ENCODE measurements around the gene CCDC107.

Gene CCDC107

GRCh38 chr9:35686222-35687203 lies 28.4 kb downstream of the CCDC107 start:
- DNase-seq, result no peak

DNA sequence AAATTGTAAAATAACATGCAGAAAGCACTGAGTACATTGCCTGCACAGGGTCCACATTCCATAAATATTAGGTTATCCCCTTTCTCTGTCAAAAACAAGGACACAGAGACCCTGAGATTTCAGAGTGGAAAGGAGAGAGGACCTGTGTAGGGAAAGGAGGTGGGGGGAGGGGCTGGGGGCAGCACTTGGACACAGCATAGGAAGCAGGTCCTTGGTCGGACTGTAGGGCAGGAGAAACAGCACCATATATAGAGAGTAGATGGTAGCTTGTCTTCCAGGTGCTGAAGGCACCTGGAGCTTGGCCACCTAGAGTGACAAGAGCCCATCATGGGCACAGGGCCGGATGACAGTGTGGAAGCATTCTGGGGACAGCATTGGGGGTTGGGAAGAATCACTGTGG lies 29.2 kb downstream of the CCDC107 start:
- DNase-seq, result no peak

DNA sequence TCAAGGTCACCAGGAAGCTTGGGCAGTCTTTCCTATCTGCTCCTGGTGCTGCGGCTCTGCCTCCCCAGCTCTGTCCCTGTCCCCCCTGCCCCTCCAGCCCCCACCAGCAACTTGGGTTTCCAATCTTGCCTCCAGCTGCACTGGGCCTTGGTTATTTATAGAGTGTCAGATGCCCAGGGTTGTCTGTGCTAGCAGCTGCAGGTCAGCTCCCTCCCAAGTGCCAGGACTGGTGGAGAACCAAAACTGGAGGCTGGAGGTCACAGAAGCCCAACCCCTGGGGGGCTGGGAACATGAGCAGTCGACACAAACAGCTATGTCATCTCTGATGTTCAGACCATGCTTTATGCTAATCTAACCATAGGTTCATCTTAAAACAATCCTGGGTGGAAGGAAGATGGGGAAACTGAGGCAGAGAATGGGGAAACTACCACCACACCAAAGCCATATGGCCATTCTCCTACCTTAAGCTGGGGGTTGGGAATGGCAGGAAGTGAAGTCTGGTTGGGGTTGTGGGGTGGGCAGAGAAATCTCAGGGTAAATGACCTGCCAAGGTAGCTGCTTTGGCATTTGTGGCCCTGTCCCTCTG lies 30.0 kb downstream of the CCDC107 start:
- no peak for DNase-seq

DNA sequence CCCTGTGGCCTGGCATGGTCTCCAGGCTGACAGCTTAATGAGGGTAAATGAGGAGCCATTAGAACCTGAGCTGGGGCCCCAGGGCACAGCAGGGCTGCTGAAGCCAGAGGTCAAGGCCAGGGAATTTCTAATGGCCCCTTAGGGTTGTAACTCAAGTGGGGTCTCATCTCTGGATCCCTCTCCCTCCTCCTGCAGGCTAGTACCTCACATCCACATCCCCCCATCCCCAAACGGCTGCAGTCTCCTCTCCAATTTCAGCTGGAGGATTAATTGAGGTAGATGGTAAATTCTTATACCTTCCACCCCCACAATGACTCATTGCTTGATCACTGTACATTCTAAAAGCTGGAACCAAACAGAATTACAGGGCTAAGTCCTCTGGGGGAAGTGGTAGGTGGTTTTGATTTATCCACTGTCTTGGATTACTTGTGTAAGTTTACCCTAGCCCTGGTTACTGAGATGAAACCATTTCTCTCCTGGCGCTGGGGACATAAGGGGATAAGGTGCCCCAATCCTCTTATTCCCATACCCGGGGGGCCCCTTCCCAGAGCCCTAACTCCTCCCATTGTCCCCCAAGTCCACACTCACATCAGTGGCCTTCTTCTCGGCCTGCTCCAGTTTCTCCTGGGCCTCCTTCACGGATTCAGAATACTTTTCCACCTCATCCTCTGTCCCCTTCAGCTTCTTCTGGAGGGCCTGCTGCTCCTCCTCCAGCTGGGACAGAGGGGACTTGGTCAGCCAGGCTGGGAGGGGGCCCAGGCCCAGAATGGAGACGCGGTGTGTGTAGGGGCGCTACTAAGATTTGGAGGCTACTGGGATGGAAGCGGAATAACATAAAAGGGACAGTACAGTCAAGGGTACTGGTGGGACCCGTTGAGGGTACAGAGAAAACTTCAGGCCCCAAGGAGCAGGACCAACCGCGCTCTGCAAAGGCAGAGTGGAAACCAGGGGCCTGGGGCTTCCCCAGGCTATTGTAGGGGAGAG lies 30.8 kb downstream of the CCDC107 start:
- DNase-seq, result no peak

- peak; percentile 36 for DNase-seq
Observed at GRCh38 chr9:35689542-35690293, 31.6 kb downstream of the CCDC107 start, which contains the start of gene TPM2. TSS of gene TPM2 (minus strand) at chr9:35689925. CDS start at chr9:35689817, 108 bp downstream.

DNA sequence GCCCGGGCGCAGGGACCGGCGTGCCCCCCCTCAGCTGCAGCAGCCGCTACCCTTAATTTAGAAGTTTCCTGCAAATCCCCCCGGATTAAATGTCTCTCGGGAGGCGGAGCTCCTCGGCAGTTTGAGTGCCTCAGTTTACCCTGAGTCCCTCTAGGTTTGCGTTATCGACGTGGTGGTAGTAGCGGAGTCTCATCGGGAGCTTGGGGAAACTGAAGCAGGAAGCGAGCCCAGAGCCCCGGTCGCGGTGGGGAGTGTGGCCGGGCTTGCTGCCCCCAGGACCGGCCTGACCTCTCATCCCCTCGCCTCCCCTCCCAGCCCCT lies 32.2 kb downstream of the CCDC107 start:
- no peak for DNase-seq

DNA sequence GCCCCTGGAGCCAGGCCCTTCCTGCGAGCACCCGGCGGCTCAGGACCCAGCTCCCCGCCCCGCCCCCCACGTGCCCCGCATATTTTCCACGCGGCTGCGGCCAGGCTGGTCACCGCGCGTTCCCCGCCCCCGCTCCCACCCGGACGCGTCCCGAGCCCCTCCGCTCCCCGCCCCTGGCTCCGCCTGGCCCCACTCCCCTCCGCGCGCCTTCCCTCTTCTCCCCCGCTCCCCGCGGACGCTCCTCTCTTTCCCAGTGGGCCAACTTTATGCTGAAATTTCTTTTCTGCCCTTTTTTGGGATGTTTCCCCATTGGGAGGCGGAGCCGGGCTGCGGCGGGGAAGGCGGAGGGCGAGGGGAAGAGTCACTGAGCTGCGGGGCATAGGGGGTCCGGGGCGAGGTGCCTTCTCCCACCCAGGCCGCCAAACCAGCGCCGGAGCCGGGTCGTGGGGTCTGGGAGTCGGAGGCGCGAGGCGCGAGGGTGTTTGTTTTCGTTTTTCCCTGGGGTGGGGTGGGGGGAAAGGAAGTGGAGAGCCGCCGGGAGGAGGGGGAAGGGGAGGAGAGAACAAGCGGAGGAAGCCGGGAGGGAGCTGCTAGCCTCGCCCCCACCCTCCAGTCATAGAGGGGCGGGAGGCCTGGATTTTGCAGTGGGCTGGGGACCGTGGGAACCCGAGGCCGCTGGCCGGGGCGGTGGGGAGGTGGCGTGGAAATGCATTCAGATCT lies 32.7 kb downstream of the CCDC107 start:
- no peak for DNase-seq

DNA sequence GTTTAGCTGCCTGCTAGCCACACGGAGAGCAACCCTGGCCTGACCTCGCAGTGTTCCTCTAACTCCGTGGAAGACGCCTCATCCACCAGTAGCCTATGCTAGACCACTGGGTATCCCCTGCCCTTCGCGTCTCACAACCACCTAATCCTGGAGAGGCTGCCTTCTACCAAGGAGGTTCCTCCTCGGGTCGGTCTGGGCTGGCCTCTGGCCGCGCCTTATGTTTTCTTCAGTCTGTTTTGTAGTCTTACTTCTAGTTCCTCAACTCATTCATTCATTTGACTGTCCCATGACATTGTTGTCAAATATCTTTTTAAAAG lies 33.2 kb downstream of the CCDC107 start:
- DNase-seq, result no peak

DNA sequence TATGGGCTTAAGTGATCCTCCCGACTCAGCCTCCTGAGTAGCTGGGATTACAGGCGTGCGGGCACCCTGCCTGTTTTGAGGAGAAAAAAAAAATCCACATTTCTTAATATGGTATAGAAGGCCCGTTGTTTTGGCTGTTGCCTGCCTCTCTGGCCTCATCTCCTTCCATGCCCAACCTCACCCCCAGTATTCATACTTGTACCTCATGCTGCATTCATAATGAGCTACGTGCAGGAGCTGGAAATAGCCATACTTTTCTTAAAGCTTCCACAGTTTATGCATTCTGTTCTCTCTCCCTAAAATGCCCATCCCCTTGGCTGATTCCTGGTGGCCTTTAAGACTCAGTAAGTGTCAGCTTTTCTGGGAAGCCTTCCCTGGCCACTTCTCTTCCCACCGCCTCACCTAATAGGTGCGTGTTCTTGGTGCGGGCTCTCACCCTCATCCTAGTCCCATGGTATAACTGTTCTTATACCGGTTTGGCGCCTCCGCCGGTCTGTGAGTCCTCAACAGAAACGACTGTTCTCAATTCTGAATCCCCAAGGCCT lies 33.7 kb downstream of the CCDC107 start:
- DNase-seq, result no peak

- no peak for DNase-seq
Observed at GRCh38 chr9:35695943-35696401, 37.9 kb downstream of the CCDC107 start.

DNA sequence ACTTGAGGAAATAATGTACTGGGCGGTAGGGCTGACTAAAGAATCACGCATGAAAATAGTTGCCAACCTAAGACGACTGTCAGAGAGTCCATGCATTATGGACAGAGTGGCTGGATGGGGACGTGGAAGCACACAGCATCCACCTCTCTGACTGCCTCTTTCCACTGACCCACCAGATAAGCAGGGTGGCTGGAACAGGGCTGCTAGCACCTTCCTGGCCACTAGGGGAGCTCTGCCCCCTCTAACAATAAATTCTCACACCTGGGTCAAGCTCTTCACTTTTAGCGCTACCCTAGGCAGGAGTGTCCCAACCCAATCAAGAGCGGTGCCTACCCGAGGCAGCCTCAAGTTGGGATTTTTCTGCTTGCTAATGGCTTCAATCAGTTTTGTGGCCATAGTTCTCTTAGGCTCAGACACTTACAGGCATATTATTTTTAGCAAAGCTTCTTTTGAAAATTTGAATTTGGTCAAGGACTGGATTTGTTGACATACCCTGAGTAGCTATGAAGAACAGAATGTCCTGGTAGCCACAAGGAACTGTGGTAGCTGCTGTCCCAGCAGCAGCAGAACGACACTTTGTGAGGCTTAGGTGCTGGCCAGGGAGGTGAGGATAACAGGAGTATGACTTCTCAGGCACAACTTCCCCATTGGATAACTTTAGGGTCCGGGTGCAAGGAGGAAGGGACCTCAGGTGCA lies 38.6 kb downstream of the CCDC107 start:
- no peak for DNase-seq

DNA sequence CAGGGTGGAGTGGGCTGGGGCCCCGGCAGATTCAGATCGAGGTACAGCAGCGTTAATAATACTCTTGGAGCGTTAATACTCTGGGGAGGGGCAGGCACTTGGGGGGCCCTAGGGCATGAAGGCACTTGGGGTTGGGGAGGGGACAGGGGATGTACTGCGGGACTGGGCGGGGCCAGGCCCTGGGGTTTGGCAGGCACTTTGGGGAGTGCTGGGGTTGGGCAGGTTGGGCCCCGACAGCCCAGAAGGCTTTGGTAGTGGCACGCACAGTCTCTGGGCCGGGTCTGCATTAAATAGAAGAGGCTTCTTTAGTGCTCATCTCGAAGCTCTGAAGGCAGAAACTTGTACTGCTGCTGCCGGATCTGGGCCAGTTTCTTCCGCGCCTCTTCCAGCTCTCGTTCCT lies 39.4 kb downstream of the CCDC107 start:
- DNase-seq, result no peak

- no peak for DNase-seq
Observed at GRCh38 chr9:35698231-35698630, 40.1 kb downstream of the CCDC107 start.

DNA sequence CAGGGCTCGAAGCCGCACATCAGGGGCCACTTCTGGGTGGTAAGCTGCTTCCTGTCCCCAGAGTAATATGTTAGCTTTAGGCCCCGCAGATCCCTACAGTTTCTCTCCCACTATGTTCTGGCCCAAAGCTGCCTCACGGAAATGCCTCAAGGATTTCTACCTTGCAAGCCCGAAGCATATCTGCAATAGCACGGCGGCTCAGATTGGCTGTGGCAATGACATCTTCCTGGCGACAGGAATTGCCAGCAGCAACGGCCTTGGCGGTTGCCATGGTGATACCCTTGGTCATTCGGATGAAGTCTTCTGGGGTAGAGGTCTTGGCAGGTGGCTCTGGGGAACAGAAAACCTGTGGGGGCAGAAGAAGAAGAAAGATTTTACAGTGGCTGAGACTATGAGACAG lies 41.9 kb downstream of the CCDC107 start:
- DNase-seq, result no peak

- DNase-seq, result no peak
Observed at GRCh38 chr9:35700942-35701341, 42.9 kb downstream of the CCDC107 start.

DNA sequence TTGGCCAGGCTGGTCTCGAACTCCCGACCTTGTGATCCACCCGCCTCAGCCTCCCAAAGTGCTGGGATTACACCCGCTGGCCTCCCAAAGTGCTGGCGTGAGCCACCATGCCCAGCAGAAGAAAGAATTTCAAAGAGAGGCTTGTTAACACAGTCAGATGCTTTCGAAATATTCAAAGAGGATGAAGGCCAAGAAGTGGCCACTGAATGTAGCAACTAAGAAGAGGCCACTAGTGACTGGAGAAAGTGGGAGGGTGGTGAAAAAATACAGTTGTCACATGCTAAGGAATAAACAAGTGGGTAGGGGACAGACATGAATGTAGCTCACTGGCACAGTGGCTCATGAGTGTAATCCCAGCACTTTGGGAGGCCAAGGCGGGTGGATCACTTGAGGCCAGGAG lies 44.6 kb downstream of the CCDC107 start:
- DNase-seq, result no peak

- DNase-seq, result no peak
Observed at GRCh38 chr9:35703906-35704672, 46.0 kb downstream of the CCDC107 start.

DNA sequence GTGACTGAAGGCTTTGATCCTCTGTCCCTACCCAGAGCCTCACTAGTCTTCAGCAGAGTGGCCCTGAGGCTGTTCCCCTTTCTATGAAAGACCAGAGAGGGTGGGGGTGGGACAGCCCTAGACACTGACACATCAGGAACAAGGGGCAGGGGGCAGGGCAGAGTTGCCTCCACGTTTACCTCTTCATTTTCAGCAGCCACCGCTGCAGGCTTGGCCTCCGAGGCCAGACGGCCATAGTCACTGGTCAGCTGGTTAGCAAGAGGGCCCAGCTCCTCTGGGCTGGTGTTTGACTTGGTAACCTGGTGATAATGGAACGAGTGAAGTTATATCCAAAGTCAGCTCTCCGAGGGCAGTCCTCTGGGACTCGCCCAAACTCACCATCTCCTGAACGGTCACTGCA lies 47.3 kb downstream of the CCDC107 start:
- no peak for DNase-seq

DNA sequence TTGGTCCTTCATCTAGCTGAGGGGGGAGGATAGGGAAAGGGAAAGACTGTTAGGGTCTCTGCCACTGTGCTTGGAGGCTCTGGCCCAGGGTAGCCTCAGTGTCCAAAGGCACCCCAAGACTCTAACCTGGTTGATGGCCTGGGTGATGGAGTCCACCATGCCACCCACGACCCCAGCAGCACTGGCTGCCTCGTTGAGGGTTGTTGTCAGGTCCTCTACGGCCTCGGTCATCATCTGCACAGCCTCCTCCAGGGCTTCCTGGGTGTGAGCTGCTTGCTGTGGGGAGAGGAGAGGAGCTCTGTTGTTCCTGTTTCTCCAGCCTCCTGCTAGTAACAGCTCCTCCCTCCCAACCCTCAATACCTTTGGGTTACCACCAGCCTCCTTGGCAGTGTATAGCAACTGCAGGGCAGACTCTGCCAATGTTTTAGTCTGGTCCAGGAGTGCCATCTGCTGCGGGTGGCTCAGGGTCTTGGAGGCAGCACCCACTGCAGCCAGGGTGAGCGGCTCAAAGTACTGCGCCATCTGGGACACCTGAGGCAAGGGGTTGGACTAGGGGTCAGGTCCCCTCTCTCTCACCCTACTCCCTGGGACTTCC lies 47.8 kb downstream of the CCDC107 start:
- DNase-seq, result no peak

GRCh38 chr9:35706951-35707350 lies 48.9 kb downstream of the CCDC107 start:
- no peak for DNase-seq
